HEK293 (cell line): ENCODE measurements around the gene PADI3.

Experiments
- CTCF ChIA-PET: fragments of 350-600 bp; formaldehyde crosslinking; extraction: SDS; loops from one replicate; lab custom pipeline; 2021; ENCODE audit warnings: antibody characterized with exemption; lab: Yijun Ruan, JAX
- POLR2A ChIA-PET: fragments of 300-600 bp; formaldehyde crosslinking; extraction: SDS; loops from one replicate; lab custom pipeline; 2020; ENCODE audit warnings: antibody characterized with exemption, inconsistent platforms; lab: Yijun Ruan, JAX
- H3K27ac ChIP-seq: fragments of 200-500 bp; sonication (Bioruptor generic); 2 replicates; pipeline ENCODE4 v1.5.1; 2014; ENCODE audit warnings: low read depth, low read length, control low read depth, inconsistent platforms; ENCODE audit errors: extremely low read depth
- H3K36me3 ChIP-seq, 2 experiments: fragments of 200-500 bp in 1 of 2; sonication (Bioruptor generic) in 1 of 2; 1 replicate in 1 of 2; 2 replicates in 1 of 2; pipeline ENCODE4 v1.5.1; 2014 to 2017; ENCODE audit warnings: inconsistent platforms in 2 of 2, low read length in 2 of 2; ENCODE audit not compliant: control insufficient read depth in 2 of 2, insufficient read depth in 1 of 2
- H3K4me1 ChIP-seq: fragments of 200-500 bp; sonication (Bioruptor generic); 2 replicates; pipeline ENCODE4 v1.5.1; 2014; ENCODE audit warnings: mild to moderate bottlenecking, low read length, inconsistent platforms; ENCODE audit not compliant: control insufficient read depth, insufficient read depth
- H3K4me3 ChIP-seq: 2 replicates; pipeline ENCODE4 v1.5.1; 2011; ENCODE audit warnings: low read depth, mild to moderate bottlenecking, control low read depth, low read length, moderate library complexity
- H3K9me3 ChIP-seq: fragments of 200-500 bp; sonication (Bioruptor generic); 2 replicates; pipeline ENCODE4 v1.5.1; 2014; ENCODE audit warnings: low read depth, low read length, inconsistent platforms; ENCODE audit not compliant: control insufficient read depth, insufficient read depth
- GLIS1 ChIP-seq: fragments of 450-650 bp; formaldehyde crosslinking; IDR thresholded peaks from 2 replicates; pipeline ENCODE4 v1.5.1; 2016; ENCODE audit warnings: missing biosample characterization, missing genetic modification characterization
- MEIS1 ChIP-seq: sonication (generic); formaldehyde crosslinking; IDR thresholded peaks from 2 replicates; pipeline ENCODE4 v1.8.1; 2022; ENCODE audit warnings: missing genetic modification reagents, mild to moderate bottlenecking, borderline replicate concordance
- PRDM10 ChIP-seq: fragments of 450-650 bp; formaldehyde crosslinking; IDR thresholded peaks from 2 replicates; pipeline ENCODE4 v1.5.1; 2016; ENCODE audit warnings: missing biosample characterization, missing genetic modification characterization
- PRDM2 ChIP-seq: fragments of 450-650 bp; formaldehyde crosslinking; IDR thresholded peaks from 2 replicates; pipeline ENCODE4 v1.5.1; 2016; ENCODE audit warnings: missing biosample characterization, missing genetic modification characterization, borderline replicate concordance
- SCRT1 ChIP-seq: fragments of 450-650 bp; formaldehyde crosslinking; IDR thresholded peaks from 2 replicates; pipeline ENCODE4 v1.5.1; 2016; ENCODE audit warnings: missing biosample characterization, missing genetic modification characterization, borderline replicate concordance
- SCRT2 ChIP-seq: fragments of 450-650 bp; formaldehyde crosslinking; IDR thresholded peaks from 2 replicates; pipeline ENCODE4 v1.5.1; 2016; ENCODE audit warnings: missing biosample characterization, missing genetic modification characterization
- ZBTB1 ChIP-seq: fragments of 450-650 bp; formaldehyde crosslinking; IDR thresholded peaks from 2 replicates; pipeline ENCODE4 v1.5.1; 2016; ENCODE audit warnings: missing biosample characterization, missing genetic modification characterization
- ZNF18 ChIP-seq: fragments of 450-650 bp; formaldehyde crosslinking; IDR thresholded peaks from 2 replicates; pipeline ENCODE4 v1.5.1; 2016; ENCODE audit warnings: missing biosample characterization, missing genetic modification characterization
- ZNF26 ChIP-seq: fragments of 450-650 bp; formaldehyde crosslinking; IDR thresholded peaks from 2 replicates; pipeline ENCODE4 v1.5.1; 2016; ENCODE audit warnings: missing biosample characterization, missing genetic modification characterization
- ZNF335 ChIP-seq: fragments of 450-650 bp; formaldehyde crosslinking; conservative IDR thresholded peaks from 2 replicates; pipeline ENCODE4 v1.5.1; 2016; ENCODE audit warnings: missing biosample characterization, missing genetic modification characterization
- ZNF350 ChIP-seq: fragments of 450-650 bp; formaldehyde crosslinking; IDR thresholded peaks from 2 replicates; pipeline ENCODE4 v1.5.0; 2017; ENCODE audit warnings: missing biosample characterization, mild to moderate bottlenecking, missing genetic modification characterization
- ZNF544 ChIP-seq: fragments of 450-650 bp; formaldehyde crosslinking; IDR thresholded peaks from 2 replicates; pipeline ENCODE4 v1.5.0; 2017; ENCODE audit warnings: missing biosample characterization, missing genetic modification characterization
- ZNF621 ChIP-seq: fragments of 450-650 bp; formaldehyde crosslinking; IDR thresholded peaks from 2 replicates; pipeline ENCODE4 v1.5.1; 2017; ENCODE audit warnings: missing biosample characterization, missing genetic modification characterization
- ZNF692 ChIP-seq: fragments of 450-650 bp; formaldehyde crosslinking; IDR thresholded peaks from 2 replicates; pipeline ENCODE4 v1.5.1; 2016; ENCODE audit warnings: missing biosample characterization, missing genetic modification characterization
- ZNF843 ChIP-seq: fragments of 450-650 bp; formaldehyde crosslinking; IDR thresholded peaks from 2 replicates; pipeline ENCODE4 v1.5.1; 2016; ENCODE audit warnings: missing biosample characterization, missing genetic modification characterization

The PADI3 gene

GRCh38 chr1:17263936-17264335 lies 15.0 kb downstream of the PADI3 start:
- TF ChIP-seq ZNF26 (tag by site-specific recombination) (no peak), ZNF843 (tag by site-specific recombination) (no peak), ZNF544 (tag by site-specific recombination) (no peak), ZNF692 (tag by site-specific recombination) (no peak), ZNF18 (tag by site-specific recombination) (no peak), PRDM10 (tag by site-specific recombination) (no peak), GLIS1 (no peak), ZNF621 (tag by site-specific recombination) (no peak), ZNF335 (tag by site-specific recombination) (no peak), ZBTB1 (no peak), MEIS1 (CRISPR knock-in tag) (no peak), ZNF350 (no peak)
- Histone ChIP-seq H3K4me1 (no peaks in the 10 kb centered on the region), H3K9me3 (no peaks in the 10 kb centered on the region), H3K36me3 (no peaks in the 10 kb centered on the region), H3K4me3 (no peak overlapping the region), H3K27ac (no peak overlapping the region)
- POLR2A ChIA-PET = no interaction called here
- CTCF ChIA-PET = interaction anchor here (0.9 to 3.7 kb wide), 3 partner anchors 10 to 138 kb away, joined by 4 to 30 read pairs (median 4); no protein-coding TSS in a partner anchor

GRCh38 chr1:17264470-17264869 lies 15.6 kb downstream of the PADI3 start:
- H3K36me3 ChIP-seq = no peaks in the 10 kb centered on the region
- no peak overlapping the region for H3K4me3 ChIP-seq
- H3K27ac ChIP-seq = no peak overlapping the region
- peak; percentile 53; the same call in 1 of the 2 replicates for TF ChIP-seq SCRT1 (tag by site-specific recombination)
- TF ChIP-seq SCRT2 (tag by site-specific recombination) = peak; percentile 79
- no peak for TF ChIP-seq PRDM2
- ChIA-PET POLR2A (no interaction called here), CTCF (interaction anchor here (0.9 to 3.7 kb wide), 3 partner anchors 10 to 138 kb away, joined by 4 to 30 read pairs (median 4); no protein-coding TSS in a partner anchor)
- no peaks in the 10 kb centered on the region for H3K9me3 ChIP-seq
- H3K4me1 ChIP-seq = no peaks in the 10 kb centered on the region
